HG03064 (cell line): ENCODE measurements around the gene DNAJC12.
"Not testable (repeated sequence)": the region's sequence is repeated elsewhere in the genome, so short reads cannot be mapped to it uniquely, and the experiment has no call there.

Source experiments
- ATAC-seq: cut with Tn5 transposase; IDR thresholded peaks from one replicate; pipeline ENCODE4 v1.9.1; 2021; ENCODE audit warnings: low read depth; ENCODE audit not compliant: unreplicated experiment

Gene DNAJC12

DNA sequence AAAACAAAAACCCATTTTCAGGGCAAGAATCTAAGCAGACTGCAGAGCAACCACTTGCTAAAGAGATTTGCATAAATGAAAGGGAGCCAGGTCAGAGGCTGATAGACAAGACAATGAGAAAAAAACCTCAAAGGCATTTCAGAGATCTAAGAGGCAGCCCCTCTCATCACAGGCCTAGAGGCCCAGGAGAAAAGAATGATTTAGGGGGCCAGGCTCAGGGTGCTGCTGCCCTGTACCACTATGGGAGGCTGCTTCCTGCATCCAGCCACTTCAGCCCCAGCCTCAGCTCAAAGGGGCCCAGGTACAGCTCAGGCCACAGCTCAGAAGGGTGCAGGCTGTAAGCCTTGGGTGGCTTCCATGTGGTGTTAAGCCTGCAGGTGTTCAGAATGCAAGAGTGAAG, 3.7 kb upstream of the DNAJC12 start:
- no peak for ATAC-seq

DNA sequence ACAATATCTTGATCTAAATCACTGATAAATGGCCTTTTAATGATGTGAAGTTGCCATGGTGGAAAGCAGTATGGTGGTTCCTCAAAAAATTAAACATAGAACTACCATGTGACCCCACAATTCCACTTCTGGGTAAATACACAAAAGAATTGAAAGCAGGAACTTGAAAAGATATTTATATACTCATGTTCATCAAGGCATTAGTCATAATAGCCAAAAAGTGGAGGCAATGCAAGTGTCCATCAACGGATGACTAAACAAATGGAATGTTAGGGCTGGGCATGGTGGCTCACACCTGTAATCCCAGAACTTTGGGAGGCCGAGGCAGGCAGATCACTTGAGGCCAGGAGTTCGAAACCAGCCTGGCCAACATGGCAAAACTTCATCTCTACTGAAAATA, 2.0 kb upstream of the DNAJC12 start:
- no peak for ATAC-seq

DNA sequence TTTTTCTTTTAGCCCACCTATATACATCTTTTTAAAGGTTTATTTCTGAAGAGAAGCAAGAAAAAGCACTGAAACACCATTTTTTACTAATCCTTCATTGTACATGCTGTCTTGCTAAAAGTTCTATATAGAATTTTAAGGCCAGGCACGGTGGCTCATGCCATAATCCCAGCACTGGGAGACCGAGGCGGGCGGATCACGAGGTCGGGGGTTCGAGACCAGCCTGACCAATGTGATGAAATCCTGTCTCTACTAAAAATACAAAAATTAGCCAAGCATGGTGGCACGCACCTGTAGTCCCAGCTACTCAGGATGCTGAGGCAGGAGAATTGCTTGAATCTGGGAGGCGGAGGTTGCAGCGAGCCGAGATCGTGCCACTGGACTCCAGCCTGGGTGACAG, 1.5 kb upstream of the DNAJC12 start:
- not testable (repeated sequence) for ATAC-seq

DNA sequence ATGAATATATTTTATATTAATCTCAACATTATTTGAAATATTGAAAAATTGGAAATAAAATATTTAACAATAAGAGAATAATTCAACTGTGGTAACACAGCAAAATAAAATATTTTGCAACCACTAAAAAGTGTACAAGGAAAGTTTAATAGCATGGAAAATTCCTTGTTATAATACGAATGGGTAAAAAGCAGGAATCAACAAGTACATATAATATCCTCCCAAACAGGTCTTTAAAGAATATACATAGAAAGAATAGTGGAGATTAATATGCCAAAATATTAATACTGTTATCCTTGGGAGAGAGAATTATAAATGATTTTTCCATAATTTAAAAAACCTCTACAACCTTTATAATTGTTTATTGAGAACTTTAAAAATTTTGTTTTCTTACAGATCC, 1.0 kb downstream of the DNAJC12 start:
- no peak for ATAC-seq

DNA sequence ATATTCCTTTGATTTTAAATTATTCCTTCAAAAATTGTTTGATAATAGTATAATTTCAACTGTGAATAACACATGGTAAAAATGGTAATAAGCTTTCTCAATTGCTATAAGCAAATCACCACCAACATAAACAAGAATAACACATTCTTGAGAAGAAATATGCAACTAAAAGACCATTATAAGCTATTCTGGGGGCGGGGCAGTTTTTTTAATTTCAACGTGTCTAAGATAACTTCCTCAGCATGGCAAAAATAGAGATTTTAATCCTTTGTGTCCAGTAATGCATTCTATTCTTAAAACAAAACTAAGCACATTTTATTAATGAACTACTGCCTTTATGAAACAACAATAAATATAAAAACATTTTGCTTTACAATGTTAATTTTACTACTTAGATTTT, 1.5 kb downstream of the DNAJC12 start:
- ATAC-seq, result no peak

DNA sequence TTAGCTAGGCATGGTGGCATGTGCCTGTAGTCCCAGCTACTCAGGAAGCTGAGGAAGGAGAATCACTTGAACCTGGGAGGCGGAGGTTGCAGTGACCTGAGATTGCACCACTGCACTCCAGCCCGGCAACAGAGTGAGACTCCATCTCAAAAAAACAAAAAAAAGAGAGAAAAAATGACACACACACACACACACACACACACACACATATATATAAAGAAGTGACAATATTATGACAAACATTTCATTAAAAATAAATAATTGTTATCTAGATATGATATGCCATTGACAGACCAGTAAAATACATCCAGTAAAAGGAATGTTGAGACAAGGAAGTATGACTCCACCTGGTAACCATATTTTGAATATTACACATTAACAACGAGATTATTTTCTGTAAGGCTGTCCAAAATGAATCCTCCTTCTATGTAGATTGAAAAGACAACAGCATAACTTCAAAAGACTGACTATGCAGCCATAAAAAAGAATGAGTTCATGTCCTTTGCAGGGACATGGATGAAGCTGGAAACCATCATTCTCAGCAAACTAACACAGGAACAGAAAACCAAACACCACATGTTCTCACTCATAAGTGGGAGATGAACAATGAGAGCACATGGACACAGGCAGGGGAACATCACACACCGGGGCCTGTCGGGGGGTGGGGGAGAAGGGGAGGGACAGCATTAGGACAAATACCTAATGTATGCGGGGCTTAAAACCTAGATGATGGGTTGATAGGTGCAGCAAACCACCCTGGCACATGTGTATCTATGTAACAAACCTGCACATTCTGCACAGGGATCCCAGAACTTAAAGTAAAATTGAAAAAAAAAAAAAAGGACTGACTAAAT, 2.2 kb downstream of the DNAJC12 start:
- ATAC-seq, result not testable (repeated sequence)

DNA sequence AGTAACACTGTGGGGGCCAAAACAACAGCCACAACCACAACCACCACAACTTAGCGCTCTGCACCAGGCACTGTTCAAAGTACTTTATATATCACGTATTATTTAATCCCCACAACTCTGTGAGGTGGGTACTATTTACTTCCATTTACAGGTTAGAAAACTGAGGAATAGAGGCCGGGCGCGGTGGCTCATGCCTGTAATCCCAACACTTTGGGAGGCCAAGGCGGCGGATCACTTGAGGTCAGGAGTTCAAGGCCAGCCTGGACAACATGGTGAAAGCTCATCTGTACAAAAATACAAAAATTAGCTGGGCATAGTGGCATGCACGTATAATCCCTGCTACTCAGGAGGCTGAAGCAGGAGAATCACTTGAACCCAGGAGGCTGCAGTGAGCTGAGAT, 3.6 kb downstream of the DNAJC12 start:
- ATAC-seq, result no peak

DNA sequence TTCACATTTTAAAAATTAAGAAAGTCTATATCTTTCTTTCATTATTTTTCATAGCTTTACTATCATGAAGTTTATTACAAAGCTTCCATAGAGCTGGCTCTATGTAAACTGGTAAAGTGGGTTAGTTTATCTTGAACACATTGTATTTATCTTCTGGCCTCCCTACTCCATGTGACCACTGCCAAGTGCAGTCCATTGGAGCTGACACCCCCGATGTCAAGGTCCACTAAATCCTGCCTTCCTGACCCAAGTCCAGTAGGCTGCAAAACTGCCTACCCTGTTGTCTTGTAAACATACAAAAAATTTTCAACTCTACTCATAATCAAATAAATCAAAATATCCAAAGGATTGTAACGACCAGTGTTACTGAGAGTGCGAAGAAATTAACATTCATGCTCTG, 10.2 kb downstream of the DNAJC12 start:
- ATAC-seq, result no peak

DNA sequence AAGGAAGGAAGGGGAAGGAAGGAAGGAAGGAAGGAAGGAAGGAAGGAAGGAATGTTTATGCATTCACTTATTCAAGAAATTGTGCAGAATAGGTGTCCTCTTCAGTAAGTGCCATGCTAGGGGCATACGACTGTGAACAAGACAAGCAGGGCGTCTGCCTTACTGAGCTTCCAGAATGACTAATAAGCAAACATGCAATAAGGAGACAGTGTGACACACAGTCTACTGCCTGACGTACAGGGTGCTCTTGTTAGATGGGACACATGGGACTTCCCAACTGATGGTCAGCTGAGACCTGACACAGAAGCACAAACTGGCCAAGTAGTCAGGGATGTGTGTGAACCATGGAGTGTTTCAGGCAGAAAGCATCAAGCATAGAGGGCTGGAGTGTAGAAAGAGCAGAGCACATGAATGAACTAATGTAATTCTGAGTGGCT, 18.2 kb downstream of the DNAJC12 start:
- ATAC-seq, result no peak

DNA sequence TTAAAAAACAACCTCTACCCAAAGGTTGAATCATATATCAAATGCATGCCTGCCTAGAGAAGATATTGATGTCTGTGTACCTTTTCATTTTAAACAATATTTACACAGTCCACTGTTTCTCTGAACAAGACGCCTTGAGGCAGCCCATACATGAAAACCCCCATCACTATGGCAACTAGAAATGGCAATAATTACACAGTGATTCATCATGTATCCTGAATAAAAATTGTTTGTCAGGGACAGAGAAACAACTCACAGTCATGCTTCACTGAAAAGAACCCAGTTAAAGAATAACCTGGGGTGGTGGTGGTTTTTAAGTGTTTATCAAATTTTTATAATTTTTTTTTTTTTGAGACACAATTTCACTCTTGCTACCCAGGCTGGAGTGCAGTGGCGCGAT, 19.7 kb downstream of the DNAJC12 start:
- ATAC-seq, result no peak

DNA sequence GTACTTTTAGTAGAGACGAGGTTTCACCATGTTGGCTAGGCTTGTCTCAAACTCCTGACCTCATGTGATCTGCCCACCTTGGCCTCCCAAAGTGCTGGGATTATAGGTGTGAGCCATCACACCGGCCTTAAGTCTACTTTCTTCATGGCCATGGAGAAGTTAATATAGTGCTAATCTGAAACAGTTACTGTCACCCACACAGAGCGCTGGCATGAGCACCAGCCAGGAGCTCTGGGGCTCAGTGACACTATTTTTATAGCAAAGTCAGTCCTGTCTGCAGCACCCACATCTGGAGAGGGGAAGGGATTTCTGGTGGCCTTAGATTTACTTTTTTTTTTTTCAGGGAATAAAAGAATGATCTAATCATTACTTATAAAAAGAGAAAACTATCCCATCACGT, 21.3 kb downstream of the DNAJC12 start:
- ATAC-seq, result no peak

DNA sequence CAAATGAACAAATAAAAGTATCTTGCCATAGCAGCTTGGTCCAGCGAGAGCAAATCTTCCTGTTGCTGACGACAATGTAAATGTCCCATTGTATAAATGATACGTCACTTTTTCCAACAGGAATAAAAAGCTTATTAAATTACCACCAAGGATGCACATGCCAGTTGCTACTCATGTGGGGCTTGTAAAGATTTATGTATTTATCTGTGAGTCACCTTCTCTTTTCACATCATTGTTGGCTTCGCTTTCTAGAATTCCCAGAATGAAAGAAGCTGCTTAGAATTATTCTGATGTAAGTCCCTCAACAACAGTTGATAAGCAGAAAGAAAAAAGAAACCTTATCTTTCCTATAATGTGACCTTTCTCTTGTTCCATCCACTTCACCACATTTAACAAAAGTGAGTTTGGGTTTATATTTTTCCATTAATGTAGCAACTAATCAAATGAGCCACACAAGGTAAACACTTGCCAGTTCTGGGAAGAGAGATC, 22.4 kb downstream of the DNAJC12 start:
- ATAC-seq, result no peak

DNA sequence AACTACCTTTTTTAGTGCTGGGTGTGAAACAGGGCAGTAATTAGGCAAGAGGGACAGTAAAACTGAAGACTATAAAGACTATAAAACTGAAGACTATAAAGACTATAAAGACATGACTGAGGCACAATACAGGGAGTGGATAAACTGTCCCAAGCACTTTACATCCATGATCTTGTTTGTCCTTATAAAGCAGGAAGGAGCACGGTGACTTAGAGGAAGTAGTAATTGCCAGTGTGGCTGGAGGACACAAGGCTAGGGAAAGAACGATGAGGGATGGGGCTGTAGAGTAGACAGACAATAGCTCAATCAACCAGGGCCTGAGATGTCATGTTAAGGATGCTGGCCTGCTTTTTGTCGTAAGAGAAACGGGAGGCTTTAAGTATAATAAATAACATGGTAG, 26.0 kb downstream of the DNAJC12 start:
- no peak for ATAC-seq

DNA sequence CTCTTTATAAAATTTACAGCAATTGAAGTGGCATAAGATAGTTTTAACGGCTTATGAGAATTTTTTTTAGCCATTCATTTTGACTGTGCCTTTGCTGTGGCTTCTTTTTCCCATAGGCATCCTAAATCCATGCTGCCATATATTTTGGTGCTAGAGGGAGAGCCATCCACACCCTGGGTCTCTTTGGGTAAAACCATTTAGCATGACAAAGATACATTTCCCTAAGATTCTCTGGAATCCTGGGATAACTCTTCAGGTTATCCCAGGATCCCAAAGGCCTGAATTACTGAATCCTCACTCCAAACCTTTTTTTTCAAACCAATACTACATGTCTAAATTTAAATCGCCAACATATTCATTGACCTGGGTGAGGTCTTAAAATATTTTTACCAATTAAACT, 28.9 kb downstream of the DNAJC12 start:
- ATAC-seq, result no peak

DNA sequence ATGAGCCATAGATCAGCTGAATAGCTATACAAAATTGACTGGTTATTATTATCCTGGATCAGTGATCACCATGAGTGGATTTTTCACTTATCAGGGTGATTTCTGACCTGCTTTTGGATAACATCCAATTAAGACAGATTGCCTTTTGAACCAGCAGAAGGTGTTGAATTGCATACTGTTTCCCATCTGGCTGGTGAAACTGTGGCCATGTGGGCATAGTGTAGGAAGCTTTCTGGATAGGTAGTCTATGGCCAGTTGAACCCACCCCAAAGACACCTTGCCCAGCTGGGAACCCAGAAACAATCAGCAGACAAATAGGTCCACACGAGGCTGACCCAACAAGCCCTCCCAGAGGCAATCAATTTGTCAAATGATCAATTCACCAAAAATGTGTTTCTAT, 29.3 kb downstream of the DNAJC12 start:
- no peak for ATAC-seq

DNA sequence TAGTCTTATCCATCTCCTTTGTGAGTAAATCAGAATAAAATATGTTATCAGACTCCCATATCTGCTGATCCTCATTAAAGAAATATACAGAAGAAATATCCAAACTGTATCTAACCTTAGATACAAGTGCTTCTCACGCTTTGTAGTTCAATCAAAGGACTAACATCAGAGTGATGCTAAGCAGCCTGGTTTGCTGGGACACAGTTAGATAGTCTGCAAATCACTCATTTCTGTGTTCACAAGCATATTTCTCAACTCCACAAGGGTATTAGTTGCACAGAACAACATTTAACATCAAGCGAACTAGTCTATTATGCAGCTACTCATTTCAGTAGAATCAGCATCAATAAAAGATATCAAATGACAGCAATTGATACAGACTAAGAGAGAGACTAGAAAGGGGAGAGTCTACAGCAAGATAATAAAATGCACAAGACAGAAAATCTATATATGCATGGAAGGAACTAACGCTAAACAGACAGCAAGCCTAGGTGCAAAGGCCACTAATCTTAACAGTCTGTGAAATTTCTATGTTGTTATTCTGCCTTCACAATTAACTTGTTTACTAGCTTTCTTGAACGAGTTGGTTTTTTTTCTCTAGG, 30.0 kb downstream of the DNAJC12 start:
- ATAC-seq, result no peak

DNA sequence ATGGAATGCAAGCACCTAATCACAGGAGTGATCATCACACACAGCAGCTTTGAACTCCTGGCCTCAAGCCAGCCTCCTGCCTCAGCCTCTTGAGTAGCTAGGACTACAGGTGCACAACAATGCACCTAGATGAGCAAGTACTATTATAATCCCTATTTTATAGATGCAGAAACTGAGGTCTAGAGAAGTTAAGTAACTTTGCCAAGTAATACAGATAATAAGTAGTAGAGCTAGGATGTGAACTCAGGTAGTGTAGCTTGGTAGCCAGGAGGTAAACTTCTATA, 33.7 kb downstream of the DNAJC12 start:
- ATAC-seq, result no peak

DNA sequence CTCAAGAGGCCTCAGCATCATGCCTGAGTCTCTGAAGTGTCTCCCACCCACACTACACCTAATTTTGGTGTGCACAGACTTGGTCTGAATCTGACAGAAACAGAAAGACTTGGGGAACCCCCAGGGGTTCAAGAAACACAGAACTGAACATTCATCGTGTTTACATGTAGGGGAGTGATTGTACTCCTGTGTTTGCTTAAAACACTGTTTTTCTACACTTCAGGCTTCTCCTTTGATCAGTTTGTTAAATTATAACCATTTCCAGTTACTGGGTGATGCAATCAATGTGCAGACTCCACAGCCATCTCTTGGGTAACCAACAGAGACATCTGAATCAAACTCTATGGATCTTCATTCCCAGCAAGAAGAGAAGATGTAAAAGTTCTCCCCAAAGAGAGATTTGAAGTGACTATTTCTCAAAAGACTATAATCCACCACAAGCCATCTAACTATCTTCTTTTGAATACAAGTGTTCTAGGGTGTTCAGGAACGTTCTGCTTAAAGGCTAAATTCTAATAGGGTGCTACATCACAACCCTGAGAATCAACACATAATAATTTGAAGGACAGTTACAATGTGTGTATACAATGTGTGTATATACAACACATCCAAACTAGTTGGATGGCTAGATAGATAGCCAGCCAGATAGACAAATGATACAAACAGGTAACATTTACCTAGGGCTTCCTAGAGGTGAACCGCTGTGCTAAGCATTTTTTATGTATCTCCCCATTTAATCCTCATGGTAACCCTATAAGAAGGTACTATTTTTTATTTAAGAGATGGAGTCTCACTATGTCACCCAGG, 34.2 kb downstream of the DNAJC12 start:
- no peak for ATAC-seq

DNA sequence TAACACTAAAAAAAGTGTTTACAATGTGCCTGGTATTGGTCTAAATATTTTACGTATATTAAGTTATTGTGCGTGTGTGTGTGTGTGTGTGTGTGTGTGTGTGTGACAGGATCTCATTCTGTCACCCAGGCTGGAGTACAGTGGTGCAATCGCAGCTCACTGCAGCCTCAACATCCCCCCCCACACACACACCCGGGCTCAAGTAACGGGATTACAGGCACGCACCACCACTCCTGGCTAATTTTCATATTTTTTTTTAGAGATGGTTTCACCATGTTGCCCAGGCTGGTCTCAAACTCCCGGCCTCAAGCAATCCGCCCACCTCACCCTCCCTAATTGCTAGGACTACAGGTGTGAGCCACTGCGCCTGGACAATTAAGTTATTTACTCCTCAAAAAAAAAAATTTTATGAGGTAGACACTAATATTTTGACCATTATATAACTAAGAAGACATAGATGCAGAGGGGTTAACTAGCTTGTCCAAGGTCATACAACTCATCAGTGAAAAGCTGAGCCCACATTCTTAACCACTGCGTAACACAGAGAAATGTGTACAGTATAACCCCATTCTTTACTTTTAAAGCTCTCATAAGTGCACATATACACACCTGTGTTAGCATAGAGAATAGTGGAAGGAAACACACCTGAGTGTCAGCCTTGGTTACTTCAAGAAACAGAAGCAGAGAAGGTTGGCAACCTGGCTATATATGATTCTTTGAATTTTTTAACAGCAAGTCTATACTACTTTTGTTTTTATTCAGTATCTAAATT, 35.0 kb downstream of the DNAJC12 start:
- no peak for ATAC-seq

DNA sequence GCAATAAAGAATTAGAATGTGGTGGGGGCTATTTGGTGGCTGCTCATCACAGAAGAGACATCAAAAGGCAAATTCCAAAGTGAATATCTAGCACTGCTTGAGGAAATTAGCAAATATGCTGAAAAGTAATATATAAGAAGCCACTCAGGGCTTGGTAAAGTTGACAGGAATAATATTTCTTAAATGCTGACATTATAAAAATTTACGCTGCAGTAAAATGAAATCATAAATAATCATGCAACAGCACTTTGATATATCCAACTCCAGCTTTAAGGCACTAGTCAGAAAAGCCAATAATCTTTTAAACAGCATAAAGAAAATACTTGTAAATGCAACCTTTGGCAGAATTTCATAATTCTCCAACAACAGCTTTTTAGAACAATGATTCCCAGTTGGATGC, 36.9 kb downstream of the DNAJC12 start:
- no peak for ATAC-seq
